EH (cell line): Measurements from ENCODE around the gene FAM184B.
A peak's percentile ranks its signal among the peaks of the same experiment; 100 is the strongest.
"Not testable (repeated sequence)": the region's sequence is repeated elsewhere in the genome, so short reads cannot be mapped to it uniquely, and the experiment has no call there.

Source experiments
- DNase-seq: peaks from one replicate; pipeline ENCODE4 v3.0.0-alpha.2; 2015; ENCODE audit warnings: low read depth

The FAM184B gene

GRCh38 chr4:17682222-17682566 lies 99.2 kb downstream of the FAM184B start:
- DNase-seq, result no peak

- DNase-seq, result no peak
Observed at GRCh38 chr4:17681281-17682221, 99.9 kb downstream of the FAM184B start.

DNA sequence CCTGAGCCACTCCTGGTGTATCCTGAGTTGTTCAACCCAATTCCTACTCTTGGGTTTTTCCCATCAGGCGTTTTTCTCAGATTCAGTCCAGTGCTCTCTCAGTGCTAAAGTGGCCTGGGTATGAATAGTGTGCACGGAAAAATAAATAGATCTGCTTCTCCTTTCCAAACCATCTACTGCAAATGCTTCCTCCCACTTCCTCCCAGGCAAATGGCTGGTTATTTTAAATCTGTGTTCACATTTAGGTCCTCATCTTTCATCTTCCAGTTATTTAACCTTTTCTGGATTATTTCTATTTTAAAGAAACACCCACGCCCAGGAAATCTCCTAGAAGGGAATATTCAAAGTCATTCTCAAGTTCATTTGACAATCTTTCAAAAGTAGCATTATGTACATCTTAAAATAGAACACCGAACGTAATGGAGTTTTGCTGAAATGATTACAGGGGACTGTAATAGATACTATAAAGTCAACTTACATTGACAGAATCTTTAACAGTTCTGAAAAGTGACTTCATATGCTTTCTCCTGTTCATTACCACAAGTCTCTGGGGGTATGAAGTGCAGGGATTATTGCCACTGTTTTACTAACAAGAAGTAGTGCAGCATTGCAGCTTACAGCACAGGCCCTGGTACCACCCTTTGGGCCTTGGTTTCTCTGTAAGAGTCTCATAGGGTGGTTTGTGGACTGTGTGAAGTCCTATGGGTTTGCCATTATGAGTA lies 100.7 kb downstream of the FAM184B start:
- DNase-seq, result no peak

- DNase-seq, result no peak
Observed at GRCh38 chr4:17670423-17670822, 111.0 kb downstream of the FAM184B start.

DNA sequence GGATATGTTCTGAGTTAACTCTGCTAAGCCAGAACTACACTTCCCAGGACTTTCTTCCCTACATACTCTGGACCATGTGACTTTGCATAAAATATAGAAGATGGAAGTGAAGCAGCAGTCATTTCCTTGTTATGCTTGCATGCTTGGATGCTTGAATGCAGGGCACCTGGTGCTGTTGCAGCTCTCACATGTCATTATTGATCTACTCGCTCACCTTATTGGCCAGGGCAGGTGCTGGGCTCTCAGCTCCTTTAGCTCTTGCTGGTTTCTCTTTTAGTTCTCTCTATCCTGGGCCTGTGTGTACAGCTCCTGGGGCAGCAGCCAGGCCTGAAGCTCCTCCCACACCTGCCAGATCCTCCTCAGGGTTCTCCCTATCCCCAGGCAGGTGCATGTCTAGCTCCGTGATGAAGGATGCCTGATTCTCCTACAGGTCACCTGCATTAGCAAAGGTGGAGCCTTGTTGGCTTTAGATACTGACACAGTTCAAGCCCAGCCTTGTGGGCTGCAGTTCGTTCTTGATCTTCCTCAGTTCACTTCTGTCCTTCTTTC lies 113.7 kb downstream of the FAM184B start:
- DNase-seq, result no peak

DNA sequence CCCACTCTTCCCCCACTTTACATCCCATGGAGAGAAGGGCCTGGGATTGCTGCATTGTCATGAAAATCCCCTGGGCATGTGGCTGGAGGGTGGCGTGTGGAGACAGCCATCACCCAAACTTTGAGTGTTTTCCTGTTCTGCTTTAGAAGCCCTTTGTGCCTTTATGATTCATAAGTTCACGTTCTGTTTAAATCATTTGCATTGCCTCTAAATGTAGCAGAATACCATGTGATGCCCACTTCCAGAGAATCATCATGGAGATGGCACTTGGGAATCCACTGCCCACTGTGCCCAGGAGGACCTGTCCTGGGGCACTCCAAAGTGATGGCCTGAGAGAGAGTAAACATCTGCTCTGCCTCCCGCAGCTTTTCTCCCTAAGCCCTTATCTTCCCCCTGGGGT lies 114.2 kb downstream of the FAM184B start:
- DNase-seq, result no peak

DNA sequence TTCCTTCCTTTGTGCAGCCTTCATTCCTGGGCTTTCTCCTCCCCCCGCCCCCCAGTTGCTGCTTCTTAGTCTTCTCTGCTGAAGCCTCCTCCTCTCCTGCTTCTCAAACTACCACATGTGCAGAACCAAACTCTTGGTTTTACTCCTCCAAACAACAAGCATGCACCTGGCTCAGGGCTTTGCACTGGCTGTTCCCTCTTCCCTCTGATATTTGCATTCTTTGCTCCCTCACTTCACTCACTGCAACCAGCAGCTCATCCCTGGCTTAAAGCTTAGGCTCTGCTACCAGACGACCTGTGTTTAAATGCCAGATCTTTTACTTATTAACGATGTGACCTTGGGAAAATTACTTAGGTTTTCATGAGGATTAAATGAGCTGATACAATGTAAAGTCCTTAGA lies 115.6 kb downstream of the FAM184B start:
- no peak for DNase-seq

DNA sequence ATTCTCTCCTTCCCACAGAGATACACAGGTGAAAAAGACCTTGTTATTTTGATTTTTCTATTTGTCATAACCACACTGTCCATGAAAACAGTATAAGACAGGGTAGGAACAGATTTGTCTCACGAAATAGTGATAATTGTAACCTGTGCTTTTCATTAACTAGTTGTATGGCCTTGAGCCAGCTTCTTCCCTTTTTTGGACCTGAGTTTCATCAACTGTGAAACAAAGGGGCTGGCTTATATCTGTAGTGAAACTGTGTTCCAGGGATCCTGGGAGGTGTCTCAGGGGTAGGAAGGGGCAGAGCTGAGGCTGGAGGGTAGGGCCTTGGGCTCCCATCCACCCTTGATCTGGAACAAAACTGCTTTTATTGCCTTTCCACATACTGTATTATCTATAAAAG lies 116.1 kb downstream of the FAM184B start:
- no peak for DNase-seq

DNA sequence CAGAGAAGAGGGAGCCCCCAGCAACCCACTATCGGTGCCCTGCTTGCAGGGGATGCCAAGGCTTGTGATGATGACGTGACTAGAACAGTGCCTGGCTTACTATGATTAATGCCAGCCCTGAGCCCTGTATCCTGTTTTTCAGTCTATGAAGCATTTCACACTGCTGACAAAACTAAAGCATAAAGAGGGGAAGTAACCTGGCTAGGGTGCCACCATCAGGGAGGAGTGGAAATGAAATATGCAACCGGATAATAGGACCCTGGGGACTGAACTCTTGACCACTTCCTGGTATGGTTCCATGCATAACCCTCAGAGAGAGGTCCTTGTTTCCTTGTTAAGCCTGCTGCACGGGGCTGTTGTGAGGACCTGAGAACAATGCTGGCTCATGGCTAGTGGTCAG lies 116.7 kb downstream of the FAM184B start:
- no peak for DNase-seq

- peak; percentile 34 for DNase-seq
Observed at GRCh38 chr4:17662694-17663093, 118.7 kb downstream of the FAM184B start.

DNA sequence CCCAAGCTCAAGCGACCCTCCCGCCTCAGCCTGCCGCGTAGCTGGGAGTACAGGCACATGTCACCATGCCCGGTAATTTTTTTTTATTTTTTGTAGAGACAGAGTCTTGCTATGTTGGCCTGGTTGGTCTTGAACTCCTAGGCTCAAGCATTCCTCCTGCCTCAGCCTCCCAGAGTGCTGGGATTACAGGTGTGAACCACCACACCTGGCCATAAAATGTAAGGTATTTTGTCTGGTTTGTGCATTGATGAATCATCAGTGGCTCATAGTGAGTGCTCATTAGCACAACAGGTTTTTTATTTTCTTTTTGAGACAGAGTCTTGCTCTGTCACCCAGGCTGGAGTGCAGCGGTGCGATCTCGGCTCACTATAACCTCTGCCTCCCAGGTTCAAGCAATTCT lies 122.2 kb downstream of the FAM184B start:
- not testable (repeated sequence) for DNase-seq

DNA sequence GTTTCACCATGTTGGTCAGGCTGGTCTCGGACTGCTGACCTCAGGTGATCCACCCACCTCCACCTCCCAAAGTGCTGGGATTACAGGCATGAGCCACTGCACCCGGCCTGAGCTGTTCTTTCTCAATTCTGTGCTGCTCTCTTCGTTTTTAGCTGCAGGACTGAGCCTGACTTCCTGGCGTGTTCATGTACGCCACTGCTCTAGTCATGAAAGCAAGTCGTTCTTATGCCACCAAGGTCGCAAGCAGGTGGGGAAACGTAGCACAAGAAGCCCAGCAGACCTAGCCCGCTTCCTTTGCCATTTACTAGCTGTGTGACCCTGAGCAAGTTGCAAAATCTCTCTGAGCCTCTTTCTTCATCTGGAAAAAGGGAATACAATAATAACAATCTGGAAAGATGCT lies 123.6 kb downstream of the FAM184B start:
- no peak for DNase-seq

GRCh38 chr4:17657090-17657489 lies 124.3 kb downstream of the FAM184B start:
- DNase-seq, result no peak

DNA sequence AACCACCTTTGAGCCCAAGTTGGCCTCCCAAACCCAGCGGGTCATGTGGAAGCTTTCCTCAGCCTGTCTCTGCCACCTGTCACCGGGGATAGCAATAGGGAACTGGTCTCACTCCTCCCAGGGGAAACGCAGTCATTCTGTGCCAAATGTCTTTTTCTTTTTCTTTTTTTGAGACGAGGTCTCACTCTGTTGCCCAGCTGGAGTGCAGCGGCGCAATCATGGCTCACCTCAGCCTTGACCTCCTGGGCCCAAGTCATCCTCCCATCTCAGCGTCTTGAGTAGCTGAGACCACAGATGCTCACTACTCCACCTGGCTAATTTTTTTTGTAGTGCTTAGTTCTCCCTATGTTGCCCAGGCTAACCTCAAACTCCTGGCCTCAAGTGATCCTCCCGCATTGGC lies 126.7 kb downstream of the FAM184B start:
- no peak for DNase-seq

GRCh38 chr4:17650406-17650805 lies 131.0 kb downstream of the FAM184B start:
- no peak for DNase-seq

DNA sequence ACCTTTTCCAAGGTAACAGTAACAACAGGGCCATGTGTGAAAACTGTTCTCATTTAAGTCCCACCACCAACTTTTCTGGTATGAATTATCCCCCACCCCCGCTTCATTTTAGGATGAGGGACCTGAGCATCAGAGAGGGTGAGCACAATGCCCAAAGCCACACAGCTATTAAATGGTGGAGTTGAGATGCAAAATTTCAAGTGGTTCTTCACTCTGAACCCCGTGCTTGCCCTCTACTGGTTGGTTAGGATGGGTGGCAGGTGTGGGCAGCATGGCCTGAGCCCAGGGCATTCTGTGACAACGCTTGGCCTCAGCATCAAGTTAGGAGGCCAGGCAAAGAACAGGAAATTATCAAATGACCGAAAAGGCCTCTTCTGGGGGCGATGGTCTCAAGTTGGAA lies 133.5 kb downstream of the FAM184B start:
- no peak for DNase-seq

DNA sequence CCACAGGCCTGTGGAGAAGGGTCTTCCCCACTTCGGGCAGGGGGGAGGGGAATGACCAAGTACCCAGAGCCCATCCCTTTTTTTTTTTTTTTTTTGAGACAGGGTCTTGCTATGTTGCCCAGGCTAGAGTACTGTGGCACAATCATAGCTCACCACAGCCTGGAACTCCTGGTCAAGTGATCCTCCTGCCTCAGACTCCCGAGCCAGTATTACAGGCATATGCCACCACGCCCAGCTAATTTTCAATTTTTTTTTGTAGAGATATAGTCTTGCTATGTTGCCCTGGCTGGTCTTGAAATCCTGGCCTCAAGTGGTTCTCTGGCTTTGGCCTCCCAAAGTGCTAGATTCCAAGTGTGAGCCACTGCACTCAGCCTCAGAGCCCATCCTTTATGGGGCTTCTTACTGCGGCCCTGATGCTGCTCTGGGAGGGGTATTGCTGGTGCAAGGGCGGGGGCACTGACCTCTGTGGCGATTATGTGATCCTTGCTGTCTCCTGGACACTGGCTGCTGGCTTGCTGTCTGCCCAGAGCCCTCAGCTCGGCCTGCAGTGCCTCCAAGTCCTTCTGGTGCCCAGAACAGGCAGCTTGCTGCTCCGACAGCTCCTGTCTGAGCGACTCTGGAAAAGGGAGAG lies 134.1 kb downstream of the FAM184B start:
- no peak for DNase-seq

GRCh38 chr4:17646693-17647092 lies 134.7 kb downstream of the FAM184B start:
- DNase-seq, result no peak

DNA sequence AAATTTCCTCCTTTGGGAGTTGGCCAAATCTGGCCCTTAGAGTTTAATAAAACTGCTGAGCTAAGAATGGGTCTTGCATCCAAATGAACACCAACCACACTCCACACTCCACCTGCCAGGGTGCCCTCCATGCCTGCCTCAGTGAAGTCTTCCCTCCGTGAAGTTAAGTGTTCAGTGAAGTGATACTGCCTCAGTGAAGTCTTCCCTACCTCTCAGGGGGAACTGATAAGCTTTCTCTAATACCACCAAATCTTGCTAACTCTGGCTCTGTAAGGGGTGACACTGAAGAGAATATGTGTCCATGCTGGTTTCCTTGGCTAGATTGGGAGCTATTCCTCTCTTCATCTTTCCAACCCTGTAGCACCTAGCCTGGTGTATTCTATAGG lies 139.0 kb downstream of the FAM184B start:
- DNase-seq, result no peak

GRCh38 chr4:17639136-17639535 lies 142.3 kb downstream of the FAM184B start:
- DNase-seq, result no peak

DNA sequence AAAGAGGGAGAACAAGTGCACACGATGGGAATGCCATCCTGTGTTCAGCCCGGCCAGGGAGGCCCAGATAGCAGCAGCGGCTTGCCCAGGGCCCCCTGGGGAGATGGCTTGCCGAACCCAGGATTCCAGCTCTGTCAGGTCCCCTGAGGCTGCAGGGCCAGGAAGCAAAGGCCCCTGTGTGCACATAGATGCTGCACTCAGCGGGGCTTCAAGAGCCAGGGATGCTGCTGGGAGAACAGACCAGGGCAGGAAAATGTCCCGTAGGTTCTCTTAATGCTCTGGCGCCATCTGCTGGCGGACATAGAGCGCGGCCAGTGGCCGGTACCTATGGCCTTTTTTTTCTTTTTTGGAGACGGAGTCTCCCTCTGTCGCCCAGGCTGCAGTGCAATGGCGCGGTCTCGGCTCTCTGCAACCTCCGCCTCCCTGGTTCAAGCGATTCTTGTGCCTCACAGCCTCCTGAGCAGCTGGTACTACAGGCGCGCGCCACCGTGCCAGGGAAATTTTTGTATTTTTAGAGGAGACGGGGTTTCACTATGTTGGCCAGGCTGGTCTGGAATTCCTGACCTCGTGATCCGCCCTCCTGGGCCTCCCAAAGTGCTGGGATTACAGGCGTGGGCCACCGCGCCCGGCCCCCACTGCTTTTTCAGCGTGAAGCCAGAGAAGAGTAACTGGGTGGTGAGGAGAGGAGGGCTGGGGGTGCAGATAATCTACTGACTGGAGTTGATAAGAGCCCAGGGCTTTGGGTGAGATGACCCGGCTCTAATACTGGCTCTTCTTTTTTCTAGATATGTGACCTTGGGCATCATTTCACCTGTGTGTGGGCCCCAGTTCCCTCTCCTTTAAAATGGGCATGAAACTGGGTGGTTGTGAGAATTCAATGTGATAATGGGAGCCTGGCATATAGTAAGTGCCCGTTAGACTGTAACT lies 144.5 kb downstream of the FAM184B start:
- peak; percentile 74 for DNase-seq

- no peak for DNase-seq
Observed at GRCh38 chr4:17636341-17636695, 145.1 kb downstream of the FAM184B start.
